ENCODE data around the gene EEF1G. TPM values are rescaled to one million over a fixed set of nuclear protein-coding genes. Genes with fewer than 3 reads are reported as not detected.
A peak's percentile ranks its signal among the peaks of the same experiment; 100 is the strongest.

The EEF1G gene
- polyA plus RNA-seq, 4 donors: 1,124 to 2,500 (median 2,087) TPM

DNA sequence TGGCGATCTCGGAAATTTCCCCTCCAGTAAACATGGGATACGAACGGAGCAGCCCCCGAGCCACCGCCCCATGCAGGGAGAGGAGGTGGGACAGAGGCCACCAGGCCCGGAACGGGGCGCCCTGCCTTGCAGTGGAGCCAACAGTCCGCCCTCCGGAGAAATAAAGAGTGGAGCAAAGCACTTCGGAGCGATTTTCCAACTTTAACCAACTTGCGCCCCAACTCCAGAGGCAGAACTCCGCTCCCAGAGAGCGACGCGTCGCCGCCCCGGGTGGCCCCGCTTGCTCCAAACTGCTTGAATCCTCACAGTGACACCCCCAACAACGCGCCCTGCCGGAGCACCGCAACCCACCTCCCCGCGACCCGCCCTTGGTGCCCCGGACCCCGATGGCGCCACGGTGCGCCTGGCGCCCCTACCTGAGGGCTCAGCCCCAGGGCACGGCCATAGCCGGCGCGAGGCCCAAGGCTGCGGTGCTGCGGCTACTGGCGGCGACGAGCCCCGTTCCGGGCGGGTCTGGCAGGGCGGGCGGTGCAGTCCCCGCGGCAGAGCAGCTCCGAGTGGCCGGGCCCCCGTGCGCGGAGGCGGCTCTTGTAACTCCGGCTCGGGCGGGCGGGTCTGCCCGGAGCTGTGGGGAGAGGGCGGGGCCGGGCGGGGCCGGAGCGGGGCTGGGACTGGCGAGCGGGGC is 27.3 kb downstream of the EEF1G start, which contains the start of gene AHNAK:
Gene AHNAK (minus strand): TSS at position 563 of the 685 bp plus-strand sequence. CDS start 10,708 bp downstream, outside the sequence.
- no peak for FAIRE-seq
- Histone ChIP-seq H3K27ac (ENCODE audit: low read depth in 1 of 3, low read length in 2 of 3) (peak within 1 kb of the TSS; percentile 94 to 96 (median 95)), H3K4me1 (ENCODE audit: control insufficient read depth in 3 of 3, insufficient read depth in 2 of 3, low read depth in 1 of 3, low read length in 2 of 3) (peaks cover 4 to 64% (median 8%) of the 10 kb centered on the region in 3 donors), H3K9me3 (ENCODE audit: control insufficient read depth in 2 of 2, insufficient read depth in 1 of 2, low read depth in 1 of 2, low read length in 1 of 2) (no peaks in the 10 kb centered on the region), H3K27me3 (ENCODE audit: control insufficient read depth in 3 of 3, insufficient read depth in 3 of 3, low read length in 3 of 3) (no peaks in the 10 kb centered on the region), H3K36me3 (ENCODE audit: control insufficient read depth in 3 of 3, insufficient read depth in 2 of 3, low read depth in 1 of 3, low read length in 3 of 3) (peaks cover 0 to 25% (median 0%) of the 10 kb centered on the region in 3 donors), H3K4me3 (ENCODE audit: low read depth in 1 of 3, low read length in 3 of 3) (peak within 1 kb of the TSS; percentile 91 to 93 (median 92))
- peak; percentile 77 to 91 for DNase-seq
- WGBS, 3 donors: 0 to 1% (median 0%) methylated on average over 42 to 69 of the region's 69 CpGs

DNA sequence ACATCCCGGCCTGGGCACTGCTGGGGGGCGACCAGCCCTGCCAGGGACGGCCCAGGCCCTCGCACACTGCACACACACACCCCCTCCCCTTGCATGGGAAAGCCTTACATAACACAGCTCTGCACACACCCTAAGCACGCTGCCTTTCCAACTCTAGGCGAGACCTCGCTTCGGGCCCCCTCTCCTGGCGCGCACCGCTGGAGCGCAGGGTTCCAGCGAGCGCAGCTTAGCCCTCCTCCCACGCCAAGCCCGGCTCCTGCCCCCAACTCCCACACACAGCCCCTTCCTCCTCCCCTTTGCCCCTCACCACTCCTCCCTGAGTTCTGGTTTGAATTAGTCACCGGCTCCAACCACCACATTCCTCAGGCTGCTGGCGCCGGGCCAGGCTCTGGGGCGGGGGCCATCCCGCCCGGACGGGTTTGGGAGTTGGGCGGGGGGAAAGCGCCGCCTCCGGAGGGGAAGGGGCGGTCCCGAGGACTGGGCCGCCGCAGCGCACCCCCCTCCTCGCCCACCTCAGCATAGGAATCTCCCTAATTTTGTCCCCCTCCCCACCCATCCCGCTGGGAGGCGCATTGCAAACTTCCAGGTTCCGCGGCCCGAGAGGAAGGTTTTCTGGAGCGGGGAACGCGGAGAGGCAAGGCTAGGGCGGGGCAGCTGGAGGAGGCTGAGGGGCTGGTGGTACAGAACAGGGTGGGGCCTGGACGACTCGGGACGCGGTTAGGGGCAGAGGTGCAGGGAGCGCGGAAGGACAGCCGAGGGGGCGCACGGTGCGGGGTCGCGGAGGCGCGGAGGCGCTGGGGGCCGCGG is 28.1 kb downstream of the EEF1G start:
- peaks cover 8 to 65% (median 10%) of the 10 kb centered on the region in 3 donors for H3K4me1 ChIP-seq (ENCODE audit: control insufficient read depth in 3 of 3, insufficient read depth in 2 of 3, low read depth in 1 of 3, low read length in 2 of 3)
- H3K9me3 ChIP-seq (ENCODE audit: control insufficient read depth in 2 of 2, insufficient read depth in 1 of 2, low read depth in 1 of 2, low read length in 1 of 2): no peaks in the 10 kb centered on the region
- FAIRE-seq (no peak), DNase-seq (peak; percentile 88 to 91)
- no peaks in the 10 kb centered on the region for H3K27me3 ChIP-seq (ENCODE audit: control insufficient read depth in 3 of 3, insufficient read depth in 3 of 3, low read length in 3 of 3)
- 1% methylated on average over 45 to 59 of the region's 59 CpGs for WGBS, 3 donors
- H3K36me3 ChIP-seq (ENCODE audit: control insufficient read depth in 3 of 3, insufficient read depth in 2 of 3, low read depth in 1 of 3, low read length in 3 of 3): peaks cover 0 to 32% (median 0%) of the 10 kb centered on the region in 3 donors
- H3K4me3 ChIP-seq (ENCODE audit: low read depth in 1 of 3, low read length in 3 of 3): peak overlapping the region; percentile 91 to 93 (median 92)
- H3K27ac ChIP-seq (ENCODE audit: low read depth in 1 of 3, low read length in 2 of 3): peak overlapping the region; percentile 94 to 96 (median 95)

DNA sequence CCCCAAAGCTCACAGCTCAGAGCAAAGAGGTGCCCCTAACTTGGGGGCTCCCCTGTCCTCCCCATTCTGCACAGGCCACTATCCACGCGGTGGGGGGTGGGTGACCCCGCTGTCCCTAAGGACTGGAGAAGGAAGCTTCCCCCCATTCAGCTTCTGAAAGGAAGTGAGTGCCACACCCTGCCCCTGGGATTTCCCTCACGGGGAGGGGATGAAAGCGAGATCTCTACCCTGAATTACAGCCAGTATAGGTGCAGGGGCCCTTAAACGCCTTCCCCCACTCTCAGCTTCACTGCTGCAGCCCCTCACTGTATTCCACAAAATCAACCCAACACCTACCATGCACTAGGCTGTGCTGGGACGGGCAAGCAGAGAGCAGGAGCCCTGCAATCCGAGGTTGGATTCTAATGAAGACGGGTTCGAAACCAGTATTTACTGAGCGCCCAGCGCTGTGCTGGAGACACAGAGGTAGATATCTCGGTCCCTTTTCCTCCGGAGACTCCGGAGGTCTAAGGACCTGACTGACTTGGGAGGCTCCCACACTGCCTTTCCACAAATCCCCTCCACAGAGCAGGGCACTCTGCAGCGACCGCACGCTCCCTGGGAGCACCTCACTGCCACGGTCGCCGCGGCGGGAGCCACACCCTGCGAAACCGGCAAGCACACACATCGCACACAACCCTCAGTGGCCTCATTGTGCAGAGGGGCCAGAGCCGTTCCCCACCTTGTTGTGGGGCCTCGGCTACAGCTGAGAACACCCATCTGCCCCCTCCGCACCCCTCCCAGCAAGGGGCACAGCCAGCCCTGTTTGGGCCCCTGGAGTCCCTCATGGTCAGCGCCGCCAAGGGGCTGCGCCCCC is 28.9 kb downstream of the EEF1G start:
- no peak for FAIRE-seq

DNA sequence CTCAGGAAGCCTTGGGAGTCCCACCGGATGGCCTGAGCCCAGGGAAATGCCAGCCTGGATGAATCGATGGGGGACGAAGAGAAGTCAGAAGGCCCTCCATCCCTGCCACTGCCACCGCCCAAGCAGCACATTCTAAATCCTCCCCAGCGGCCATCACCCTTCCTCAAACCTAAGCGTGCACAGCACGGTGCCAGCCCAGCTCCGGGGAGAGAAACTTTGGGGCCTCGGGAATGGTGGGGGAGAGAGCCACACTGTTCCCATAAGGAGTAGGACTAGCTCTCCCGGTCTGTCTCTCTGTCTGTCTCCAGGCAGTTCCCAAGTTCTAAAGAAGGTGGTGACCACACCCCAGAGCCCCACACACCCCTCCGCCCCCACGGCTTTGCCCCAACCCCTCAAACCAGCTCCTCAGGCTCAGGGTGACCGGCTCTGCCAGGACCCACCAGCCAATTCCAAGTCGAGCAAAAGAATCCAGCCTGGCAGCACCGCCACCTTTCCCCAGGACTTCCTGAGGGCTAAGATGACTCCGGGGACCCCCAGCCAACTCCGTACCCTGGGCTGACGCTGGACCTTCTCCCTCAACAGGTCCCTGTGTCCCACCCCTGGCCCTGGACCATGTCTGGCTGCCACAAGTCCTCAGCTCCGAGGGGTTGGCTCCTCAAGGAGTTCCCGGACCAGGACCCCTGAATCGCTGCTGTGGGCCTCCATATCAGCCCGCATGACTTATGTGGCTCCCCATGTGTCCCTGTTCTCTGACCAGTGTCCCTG is 29.8 kb downstream of the EEF1G start:
- Histone ChIP-seq H3K27ac (ENCODE audit: low read depth in 1 of 3, low read length in 2 of 3) (peak overlapping the region; percentile 94 to 96 (median 95)), H3K9me3 (ENCODE audit: control insufficient read depth in 2 of 2, insufficient read depth in 1 of 2, low read depth in 1 of 2, low read length in 1 of 2) (no peaks in the 10 kb centered on the region), H3K4me1 (ENCODE audit: control insufficient read depth in 3 of 3, insufficient read depth in 2 of 3, low read depth in 1 of 3, low read length in 2 of 3) (peaks cover 15 to 78% (median 20%) of the 10 kb centered on the region in 3 donors)

More for the DNA sequence above, 28.9 kb downstream of the EEF1G start:
- peaks cover 12 to 73% (median 14%) of the 10 kb centered on the region in 3 donors for H3K4me1 ChIP-seq (ENCODE audit: control insufficient read depth in 3 of 3, insufficient read depth in 2 of 3, low read depth in 1 of 3, low read length in 2 of 3)
- peak overlapping the region; percentile 91 to 93 (median 92) for H3K4me3 ChIP-seq (ENCODE audit: low read depth in 1 of 3, low read length in 3 of 3)
- no peaks in the 10 kb centered on the region for H3K27me3 ChIP-seq (ENCODE audit: control insufficient read depth in 3 of 3, insufficient read depth in 3 of 3, low read length in 3 of 3)
- peaks cover 0 to 40% (median 0%) of the 10 kb centered on the region in 3 donors for H3K36me3 ChIP-seq (ENCODE audit: control insufficient read depth in 3 of 3, insufficient read depth in 2 of 3, low read depth in 1 of 3, low read length in 3 of 3)
- H3K9me3 ChIP-seq (ENCODE audit: control insufficient read depth in 2 of 2, insufficient read depth in 1 of 2, low read depth in 1 of 2, low read length in 1 of 2): no peaks in the 10 kb centered on the region
- DNase-seq: peak; percentile 51 to 73
- peak overlapping the region; percentile 94 to 96 (median 95) for H3K27ac ChIP-seq (ENCODE audit: low read depth in 1 of 3, low read length in 2 of 3)
- WGBS, 3 donors: 4 to 6% (median 5%) methylated on average over 26 to 32 of the region's 32 CpGs

GRCh38 chr11:62542750-62543567 is 30.7 kb downstream of the EEF1G start:
- peak; percentile 81 to 91 for DNase-seq
- Histone ChIP-seq H3K36me3 (ENCODE audit: control insufficient read depth in 3 of 3, insufficient read depth in 2 of 3, low read depth in 1 of 3, low read length in 3 of 3) (peaks cover 0 to 57% (median 0%) of the 10 kb centered on the region in 3 donors), H3K9me3 (ENCODE audit: control insufficient read depth in 2 of 2, insufficient read depth in 1 of 2, low read depth in 1 of 2, low read length in 1 of 2) (no peaks in the 10 kb centered on the region), H3K4me3 (ENCODE audit: low read depth in 1 of 3, low read length in 3 of 3) (peak overlapping the region; percentile 8 to 92 (median 91)), H3K27ac (ENCODE audit: low read depth in 1 of 3, low read length in 2 of 3) (peak overlapping the region; percentile 84 to 95 (median 94)), H3K4me1 (ENCODE audit: control insufficient read depth in 3 of 3, insufficient read depth in 2 of 3, low read depth in 1 of 3, low read length in 2 of 3) (peaks cover 21 to 78% (median 29%) of the 10 kb centered on the region in 3 donors), H3K27me3 (ENCODE audit: control insufficient read depth in 3 of 3, insufficient read depth in 3 of 3, low read length in 3 of 3) (no peaks in the 10 kb centered on the region)
- WGBS, 3 donors: 12 to 21% (median 16%) methylated on average over 23 to 30 of the region's 30 CpGs
- FAIRE-seq: no peak

More for the DNA sequence above, 29.8 kb downstream of the EEF1G start:
- Histone ChIP-seq H3K27me3 (ENCODE audit: control insufficient read depth in 3 of 3, insufficient read depth in 3 of 3, low read length in 3 of 3) (no peaks in the 10 kb centered on the region), H3K36me3 (ENCODE audit: control insufficient read depth in 3 of 3, insufficient read depth in 2 of 3, low read depth in 1 of 3, low read length in 3 of 3) (peaks cover 0 to 48% (median 0%) of the 10 kb centered on the region in 3 donors), H3K4me3 (ENCODE audit: low read depth in 1 of 3, low read length in 3 of 3) (peak overlapping the region; percentile 91 to 93 (median 92))
- FAIRE-seq: no peak
- WGBS, 3 donors: 52 to 81% (median 71%) methylated on average over 19 to 22 of the region's 22 CpGs
- no peak for DNase-seq

GRCh38 chr11:62542111-62542745 is 31.5 kb downstream of the EEF1G start:
- Histone ChIP-seq H3K4me3 (ENCODE audit: low read depth in 1 of 3, low read length in 3 of 3) (peak overlapping the region in 2 of 3 donors; percentile 91 to 92), H3K27ac (ENCODE audit: low read depth in 1 of 3, low read length in 2 of 3) (peak overlapping the region; percentile 84 to 95 (median 94)), H3K4me1 (ENCODE audit: control insufficient read depth in 3 of 3, insufficient read depth in 2 of 3, low read depth in 1 of 3, low read length in 2 of 3) (peaks cover 19 to 72% (median 30%) of the 10 kb centered on the region in 3 donors), H3K27me3 (ENCODE audit: control insufficient read depth in 3 of 3, insufficient read depth in 3 of 3, low read length in 3 of 3) (no peaks in the 10 kb centered on the region), H3K9me3 (ENCODE audit: control insufficient read depth in 2 of 2, insufficient read depth in 1 of 2, low read depth in 1 of 2, low read length in 1 of 2) (no peaks in the 10 kb centered on the region), H3K36me3 (ENCODE audit: control insufficient read depth in 3 of 3, insufficient read depth in 2 of 3, low read depth in 1 of 3, low read length in 3 of 3) (peaks cover 0 to 62% (median 0%) of the 10 kb centered on the region in 3 donors)
- 12 to 30% (median 21%) methylated on average over 6 of the region's 6 CpGs for WGBS, 3 donors
- FAIRE-seq (no peak), DNase-seq (peak; percentile 48 to 75)

Measured in small intestine (tissue), 7 donors.